Activated T-helper 9 cell treated with anti-CD3 and anti-CD28 coated beads, Interleukin-2, amount 50 U/mL, for 16 hours (primary cell): ENCODE results near the gene C2orf49.

Experiments
- DNase-seq: peaks from one replicate; pipeline ENCODE4 v3.0.0-alpha.2; 2020; ENCODE audit warnings: low read depth

The C2orf49 gene

DNA sequence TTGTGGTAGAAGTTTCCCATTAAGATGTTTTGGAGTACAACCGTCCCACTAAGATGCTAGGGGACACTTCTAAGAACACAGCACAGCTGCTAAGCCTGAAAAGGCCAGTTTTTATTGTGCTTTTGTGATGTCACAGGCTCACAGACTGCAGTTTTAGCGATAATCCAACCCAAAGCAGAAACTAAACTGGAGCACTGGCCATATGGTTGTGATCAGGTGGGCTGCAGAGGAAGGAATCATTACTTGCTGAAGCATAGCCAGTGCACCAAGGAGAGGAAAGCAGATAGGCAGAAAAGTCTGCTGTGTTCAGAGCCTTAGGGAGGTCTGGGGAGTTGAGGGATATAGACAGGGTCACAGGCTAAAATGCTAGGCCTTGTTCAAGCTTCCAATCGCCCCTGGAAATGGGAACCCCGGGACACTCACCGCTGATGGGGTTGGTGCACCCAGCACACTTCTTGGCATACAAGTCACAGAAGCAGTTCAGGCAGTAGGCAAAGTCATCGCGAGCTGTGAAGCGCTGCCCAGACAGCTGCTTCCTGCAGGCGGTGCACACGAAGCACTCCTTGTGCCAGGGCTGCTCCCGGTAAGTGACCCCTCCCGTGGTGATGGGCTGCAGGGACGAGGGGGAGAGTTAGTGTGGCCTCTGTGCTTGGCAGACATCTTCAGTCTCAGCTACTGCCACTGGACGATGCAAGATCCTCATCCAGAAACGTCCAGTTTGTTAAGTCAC is 25.7 kb downstream of the C2orf49 start:
- DNase-seq: no peak

DNA sequence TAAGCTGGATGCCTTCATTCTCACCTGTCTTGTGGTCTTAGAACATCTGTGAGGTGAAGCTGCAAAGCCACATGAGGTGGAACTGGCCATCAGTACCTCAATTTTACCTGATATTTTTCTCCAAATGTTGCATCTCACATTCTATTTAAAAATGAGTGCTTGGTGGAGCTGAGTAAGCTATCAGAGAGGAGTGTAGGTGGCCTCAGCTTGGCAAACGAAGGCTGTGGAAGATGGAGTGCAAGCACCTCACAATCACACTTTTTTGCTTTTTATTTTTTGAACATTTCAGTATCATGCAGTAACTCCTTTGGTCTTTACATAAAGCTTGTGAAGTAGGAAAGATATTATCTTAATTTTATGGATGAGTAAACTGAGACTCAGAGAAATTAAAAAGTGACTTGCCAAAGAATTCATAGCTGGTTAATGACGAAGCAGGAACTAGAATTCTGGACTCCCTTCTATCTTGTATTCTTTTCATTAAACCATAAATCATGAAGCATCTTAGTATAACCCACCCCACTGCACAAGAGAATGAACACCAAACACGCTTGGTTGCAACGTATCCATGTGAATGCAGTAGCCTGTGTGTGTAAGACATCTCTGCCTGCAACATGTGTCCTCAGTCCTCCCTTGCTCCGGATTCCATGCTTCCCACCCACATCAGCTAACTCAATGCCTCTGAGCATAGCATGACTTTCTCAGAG is 27.2 kb downstream of the C2orf49 start:
- no peak for DNase-seq

DNA sequence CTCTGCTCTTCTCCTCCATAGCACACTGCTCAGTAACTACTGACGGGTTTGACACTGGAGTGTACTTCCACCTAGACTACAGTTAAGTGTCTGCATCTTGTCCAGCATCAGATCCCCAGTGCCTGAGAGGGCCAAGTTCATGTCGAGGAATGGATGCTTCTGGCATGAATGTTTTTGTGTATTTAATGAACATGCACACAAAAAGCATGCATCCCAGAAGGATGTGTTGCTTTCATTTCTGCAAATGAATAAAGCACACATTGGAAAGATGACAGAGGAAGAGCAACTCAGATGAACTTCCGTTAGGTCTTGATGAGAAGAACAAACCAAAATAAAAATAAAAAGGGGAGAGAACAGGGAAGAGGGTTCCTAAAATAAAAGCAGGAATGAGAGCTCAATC is 27.9 kb downstream of the C2orf49 start:
- DNase-seq: no peak

DNA sequence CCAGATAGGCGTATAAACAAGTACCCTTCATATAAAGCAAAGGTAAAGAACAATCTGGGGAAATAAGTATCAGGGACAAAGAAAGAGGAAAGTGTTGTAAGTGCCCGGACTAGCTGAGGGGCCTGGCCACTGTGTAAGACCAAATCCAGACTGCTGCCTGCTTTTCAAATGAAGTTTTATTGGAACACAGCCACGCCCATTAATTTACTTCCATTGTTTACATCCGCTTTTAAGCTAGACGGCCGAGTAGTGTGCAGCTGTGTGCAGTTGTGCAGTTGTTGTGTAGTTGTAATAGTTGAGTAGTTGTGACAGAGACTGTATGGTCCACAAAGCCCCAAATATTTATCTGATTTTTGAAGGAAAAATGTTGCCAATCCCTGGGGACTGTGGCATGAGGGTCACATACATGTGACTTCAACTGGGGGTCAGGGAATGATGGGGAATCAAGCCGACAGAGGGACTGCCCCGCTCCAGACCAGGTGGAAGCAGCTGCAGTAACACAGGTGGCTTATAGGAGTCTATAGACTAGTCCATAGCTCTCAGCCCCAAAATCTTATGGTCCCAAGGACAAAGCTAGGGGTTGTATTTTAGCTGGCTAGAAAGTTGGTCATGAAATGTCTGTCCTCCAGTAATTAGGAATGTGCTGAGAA is 31.5 kb downstream of the C2orf49 start:
- DNase-seq: no peak

DNA sequence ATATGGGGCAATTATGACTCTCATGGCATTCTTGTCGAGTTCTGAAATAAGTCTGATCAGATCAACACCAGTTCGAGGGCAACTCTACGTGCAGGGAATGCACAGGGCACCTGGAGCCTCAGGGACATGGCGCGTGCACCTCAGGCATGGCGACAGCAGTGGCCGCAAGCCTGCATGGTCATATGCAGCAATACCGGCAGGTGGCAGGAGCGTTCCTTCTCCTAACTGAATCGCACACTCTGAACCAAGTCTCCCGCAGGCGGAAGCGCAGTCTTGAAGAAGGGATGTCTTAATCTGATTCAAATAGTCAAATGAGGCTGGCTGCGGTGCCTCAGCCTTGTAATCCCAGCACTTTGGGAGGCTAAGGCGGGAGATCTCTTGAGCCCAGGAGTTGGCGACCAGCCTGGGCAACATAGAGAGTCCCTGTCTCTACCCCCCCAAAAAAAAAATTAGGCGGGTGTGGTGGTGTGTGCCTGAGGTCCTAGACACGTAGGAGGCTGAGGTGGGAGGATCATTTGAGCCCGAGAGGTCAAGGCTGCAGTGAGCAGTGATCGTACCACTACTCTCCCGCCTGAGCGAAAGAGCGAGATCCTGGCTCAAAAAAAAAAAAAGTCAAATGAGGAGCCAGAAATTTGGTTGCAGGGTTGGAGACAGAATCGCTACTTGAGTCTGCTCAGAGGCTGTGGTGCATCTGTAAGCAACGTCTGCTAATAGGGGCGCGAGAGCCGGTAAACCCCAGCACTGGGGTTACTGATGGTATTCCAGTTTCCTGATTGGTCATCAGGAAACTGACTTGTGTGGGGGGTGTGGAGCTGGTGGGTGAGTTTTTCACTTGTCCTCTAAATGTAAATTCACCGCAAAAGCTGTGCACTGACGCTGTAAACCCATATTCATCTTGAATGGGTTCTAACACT is 32.7 kb downstream of the C2orf49 start:
- DNase-seq: peak; percentile 72

DNA sequence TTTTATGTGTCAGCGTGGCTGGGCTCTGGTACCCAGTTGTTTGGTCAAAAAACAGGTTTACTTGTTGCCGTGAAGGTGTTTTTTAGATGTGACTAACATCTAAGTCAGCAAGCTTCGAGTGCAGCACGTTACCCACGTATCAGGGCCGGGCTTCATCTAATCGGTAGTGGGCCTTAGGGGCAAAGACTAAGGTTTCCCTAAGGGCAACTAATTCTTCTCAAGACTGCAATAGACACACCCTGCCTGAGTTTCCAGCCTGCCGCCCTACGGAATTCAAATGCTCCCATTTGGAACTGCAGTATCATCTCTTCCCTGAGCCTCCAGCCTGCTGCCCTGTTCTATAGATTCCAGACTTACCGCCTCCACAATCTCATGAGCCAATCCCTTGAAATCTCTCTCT is 33.8 kb downstream of the C2orf49 start:
- DNase-seq: no peak

DNA sequence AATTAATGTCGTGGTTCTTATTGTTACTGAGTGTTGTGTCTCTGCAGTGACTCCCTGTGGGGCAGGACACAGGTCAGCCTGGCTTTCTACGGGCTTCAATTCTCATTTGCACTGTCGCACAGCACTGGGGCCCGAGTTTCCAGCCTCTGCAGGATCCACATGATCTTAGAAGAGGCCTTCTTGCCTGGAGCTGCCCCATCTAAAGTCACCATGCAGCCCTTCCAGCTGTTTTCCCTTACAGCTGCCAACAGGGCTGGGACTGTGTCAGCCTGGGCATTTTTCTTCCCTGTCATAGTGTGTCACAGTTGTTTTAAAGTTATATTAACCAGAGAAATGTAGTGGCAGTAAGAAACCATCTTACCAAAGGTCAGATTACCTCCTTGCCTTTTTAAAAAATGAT is 34.5 kb downstream of the C2orf49 start:
- no peak for DNase-seq

DNA sequence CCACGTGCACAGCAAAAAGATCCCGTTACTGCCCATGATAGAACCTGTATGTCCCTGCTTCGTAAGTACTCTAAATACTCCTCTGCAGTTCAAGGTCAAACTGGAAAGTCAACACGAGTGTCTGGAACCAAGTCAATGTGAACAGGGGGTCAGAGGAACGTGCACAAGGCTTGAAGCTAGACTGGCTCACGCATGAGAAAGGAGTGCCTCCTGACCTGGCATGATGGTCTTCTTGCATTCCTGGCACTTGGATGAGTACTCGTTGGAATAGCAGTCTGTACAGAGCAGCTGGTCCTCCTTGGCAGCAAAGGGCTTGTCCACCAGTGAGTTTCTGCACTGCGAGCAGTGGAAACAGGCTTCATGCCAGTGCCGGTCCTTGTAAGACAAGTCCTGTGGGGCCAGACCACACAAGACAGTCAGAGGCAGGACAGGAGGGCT is 36.0 kb downstream of the C2orf49 start:
- DNase-seq: no peak

DNA sequence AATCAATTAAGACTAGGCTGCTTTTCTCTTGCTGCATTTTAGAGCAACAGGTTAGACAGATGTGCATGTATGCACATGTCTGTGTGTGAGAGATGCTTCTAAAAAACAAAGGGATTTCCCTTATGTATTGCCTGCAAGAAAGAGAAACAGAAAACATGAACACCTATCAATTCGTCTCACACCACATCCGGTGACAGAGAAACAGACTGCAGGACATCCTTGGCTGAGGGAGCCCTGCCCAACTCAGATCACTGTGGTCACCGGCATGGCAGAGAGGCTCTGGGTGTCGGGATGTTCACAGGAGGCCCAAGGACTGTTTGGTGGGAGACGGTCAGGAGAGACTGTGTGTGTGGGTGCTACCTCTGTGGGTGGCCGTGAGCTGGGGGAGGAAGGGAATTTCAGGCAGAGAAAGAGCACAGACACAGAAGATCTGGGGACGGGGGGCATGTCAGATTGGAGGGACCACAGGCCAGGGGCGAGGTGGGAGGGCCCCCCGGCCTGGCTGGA is 36.6 kb downstream of the C2orf49 start:
- no peak for DNase-seq

DNA sequence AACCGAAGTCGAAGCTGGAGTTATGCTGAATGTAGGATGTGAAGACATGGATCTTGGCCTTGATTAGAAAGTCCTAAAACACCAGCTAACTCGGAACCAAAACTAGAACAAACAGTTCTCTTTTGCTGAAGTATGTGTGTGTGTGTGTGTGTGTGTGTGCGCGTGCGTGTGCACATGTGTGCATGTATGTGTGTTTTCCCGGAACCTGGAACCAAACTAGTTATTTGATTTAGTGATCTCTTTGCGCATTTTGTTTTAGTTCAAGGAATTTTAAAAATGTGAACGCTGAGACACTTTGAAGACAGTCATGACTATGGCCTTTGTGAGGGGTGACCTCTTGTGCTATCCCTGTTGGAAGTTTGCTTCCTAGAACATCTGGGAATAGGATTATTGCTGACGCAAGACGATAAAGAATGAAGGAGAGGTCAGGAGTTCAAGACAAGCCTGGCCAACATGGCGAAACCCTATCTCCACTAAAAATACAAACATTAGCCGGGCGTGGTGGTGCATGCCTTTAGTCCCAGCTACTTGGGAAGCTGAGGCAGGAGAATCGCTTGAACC is 37.7 kb downstream of the C2orf49 start:
- no peak for DNase-seq

DNA sequence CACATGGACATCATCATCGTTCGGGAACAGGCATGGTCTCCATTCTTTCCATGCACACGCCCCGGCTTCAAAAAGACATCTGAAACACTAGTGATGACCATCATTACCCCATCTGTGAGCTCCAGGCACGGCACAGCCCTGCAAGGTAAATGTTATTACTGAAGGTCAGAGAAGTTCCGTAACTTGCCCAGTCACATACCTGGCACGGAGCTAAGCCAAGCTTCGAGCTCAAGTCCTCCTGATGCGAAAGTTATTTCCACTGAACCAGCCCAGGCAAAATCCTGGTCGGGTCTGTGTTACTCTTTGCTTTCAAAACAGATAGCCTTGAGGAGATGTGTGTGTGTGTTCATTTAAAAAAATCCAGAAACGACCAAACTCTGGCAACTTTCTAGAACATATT is 38.7 kb downstream of the C2orf49 start:
- DNase-seq: no peak

DNA sequence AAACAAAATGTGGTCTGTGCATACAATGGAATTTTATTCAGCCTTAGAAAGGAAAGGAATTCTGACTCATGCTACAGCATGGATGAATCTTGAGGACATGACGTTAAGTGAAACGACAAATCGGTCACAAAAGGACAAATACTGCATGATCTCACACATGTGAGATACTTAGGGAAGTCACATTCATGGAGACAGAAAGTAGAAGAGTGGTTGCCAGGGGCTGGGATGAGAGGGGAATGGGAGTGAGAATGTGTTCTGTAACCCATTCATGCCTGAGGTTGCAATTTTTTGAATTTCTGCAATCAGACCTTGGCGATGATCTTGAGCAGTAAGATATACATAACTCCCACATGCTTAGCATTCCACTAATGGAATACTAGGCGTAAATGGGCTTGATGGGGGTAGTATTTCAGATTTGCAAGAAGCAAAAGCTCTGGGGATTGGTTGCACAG is 39.5 kb downstream of the C2orf49 start:
- no peak for DNase-seq

DNA sequence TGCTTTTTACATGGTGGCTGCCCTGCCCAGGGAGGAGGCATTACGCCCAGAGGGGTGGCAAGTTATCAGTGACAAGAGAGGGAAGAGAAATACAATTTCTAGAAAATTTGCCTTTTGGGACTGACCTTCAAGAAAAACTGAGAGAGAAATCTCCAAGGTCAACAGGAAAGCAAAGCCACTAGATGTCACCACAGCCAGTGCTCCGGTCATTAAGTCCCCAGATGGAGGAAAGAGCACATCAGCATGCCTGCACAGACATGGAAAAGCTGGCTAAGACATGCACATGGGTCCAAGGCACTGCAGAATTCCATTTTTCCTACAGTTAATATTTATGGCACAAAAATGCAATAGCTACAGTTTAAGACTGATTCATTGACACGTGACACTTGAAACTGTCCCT is 40.5 kb downstream of the C2orf49 start:
- DNase-seq: no peak

DNA sequence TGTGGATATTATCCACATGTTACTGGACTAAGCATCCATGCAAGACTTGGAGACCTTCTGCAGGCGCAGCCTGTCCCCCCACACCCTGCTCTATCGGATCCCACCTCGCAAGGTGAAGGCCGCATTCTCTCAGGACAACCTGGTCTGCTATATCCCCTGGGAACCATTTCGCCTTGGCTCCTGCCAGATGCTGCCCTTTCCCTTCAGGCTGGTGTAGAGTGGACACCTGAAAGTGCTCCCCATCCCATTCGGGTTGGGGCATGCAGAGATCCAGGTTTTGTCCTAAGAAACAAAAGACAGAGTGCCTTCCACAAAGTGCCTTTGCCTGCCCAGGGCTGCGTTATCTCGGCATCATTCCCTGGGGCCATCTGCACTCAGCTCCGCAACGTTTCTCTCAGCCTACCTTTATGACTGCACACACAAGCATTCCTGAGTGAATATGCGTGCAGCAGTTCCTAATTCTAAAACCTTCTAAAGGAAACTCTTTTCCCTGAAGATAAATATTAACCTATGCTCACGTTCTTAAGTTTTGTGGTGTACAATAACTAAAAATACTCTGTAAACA is 41.0 kb downstream of the C2orf49 start:
- DNase-seq: no peak

DNA sequence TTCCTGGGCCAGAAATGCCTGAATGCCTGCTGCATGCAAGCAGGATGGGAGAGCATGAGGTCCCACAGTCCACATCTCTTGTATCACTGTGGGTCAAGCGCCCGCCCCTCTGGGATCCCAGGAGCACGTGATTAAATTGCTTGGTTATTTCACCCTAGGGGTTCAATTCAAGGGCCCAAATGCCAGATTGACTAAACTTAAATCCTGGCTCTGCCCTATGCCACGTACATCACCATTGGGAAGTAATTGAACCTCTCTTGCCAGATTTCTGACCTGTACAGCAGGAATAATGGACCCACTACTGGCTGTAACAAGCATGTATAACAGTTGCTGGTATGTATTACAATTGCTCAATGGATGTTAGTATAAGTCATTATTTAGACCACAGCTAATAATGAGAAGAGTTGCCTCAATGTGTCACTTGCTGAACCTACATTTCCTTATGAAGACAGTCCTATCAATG is 41.6 kb downstream of the C2orf49 start:
- no peak for DNase-seq

DNA sequence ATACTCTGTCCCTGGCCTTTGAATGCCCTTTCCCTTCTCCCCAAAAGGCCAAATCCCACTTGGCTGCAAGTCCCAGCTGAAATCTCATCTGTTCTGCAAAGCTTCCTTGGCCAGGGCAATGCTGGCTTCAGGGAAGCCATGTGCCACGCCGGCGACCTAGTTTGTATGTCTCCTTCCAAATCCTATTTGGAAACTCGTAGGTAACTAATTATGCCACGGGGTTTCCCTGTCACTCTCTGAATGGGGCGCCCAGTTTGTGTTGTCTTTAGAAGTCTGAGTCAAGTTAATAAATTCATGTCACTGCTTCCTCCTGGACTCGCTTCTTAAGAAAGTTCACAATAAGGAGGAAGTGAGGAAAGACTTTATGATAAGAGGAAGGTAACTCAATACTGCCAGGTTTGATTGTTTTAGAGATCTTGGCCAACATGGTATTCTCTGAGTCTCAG is 42.4 kb downstream of the C2orf49 start:
- DNase-seq: no peak

DNA sequence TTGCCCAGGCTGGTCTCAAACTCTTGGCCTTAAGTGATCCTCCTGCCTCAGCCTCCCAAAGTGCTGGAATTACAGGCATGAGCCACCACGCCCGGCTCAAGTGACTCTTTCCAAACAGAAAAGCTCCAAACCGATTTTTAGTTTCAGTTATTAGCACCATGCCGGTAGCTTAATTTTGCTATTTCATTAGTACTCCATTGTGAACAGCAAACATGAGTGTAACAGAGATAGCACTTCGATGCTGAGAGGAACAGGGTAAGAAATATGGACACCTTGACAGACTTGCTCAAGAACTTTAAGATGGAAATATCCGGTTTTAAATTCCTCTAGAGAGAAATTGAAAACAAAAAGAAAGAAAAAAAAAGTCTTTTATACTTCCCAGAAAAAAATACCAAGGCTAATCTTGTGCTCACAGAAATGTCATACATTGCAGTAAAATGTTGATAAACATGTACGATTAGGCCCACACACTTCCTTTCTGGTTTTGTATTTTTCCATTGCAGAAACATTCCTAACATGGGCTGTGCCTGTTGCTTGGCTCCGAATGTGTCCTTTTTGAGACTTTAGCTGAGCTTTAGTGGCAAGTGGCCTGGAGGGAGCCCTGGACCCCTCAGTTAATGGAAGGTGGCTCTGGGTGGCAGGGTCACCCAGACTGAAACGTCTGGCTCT is 43.2 kb downstream of the C2orf49 start:
- no peak for DNase-seq

DNA sequence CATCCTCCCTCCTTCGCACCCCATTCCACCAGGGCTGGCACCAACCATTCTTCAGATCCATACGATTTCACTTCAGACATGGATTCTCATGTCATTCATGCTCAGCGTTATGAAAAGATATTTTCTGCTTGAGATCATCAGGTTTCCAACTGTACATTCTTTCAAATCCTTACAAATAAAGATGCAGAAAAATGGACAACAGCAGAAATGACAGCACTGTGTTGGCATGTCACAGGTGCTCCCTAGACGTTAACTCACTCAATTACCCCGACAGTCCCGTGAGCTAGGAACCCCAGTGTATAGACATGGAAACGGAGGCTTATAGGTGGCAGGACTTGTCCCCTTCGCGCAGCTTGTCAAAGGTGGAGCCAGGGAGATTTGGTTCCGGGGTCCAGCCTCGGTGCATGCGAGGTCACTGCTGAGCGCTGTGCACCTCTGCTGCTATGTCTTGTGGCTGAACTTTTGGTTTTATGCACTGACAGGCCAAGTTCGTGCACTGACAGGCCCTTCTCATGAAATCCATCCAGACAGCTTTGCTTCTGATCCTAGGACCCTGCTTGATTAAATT is 43.8 kb downstream of the C2orf49 start:
- DNase-seq: no peak

DNA sequence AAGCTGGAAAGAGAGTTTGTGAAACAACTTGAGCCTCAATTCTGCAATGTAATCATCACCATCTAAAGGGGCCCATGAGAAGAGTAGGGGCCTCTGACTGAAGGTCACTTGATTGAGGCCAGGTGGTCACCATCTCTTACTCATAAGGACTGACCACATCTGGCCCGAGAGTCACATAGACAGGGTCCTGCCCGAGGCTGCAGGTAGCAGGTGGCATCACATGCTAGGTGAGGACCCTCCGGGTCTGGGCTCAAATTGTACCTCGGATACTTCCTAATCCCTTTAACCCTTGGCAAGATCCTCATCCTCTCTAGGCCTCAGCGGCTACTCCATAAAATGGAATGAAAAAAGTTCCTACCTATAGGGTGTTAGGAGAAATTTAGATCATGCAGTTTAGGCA is 44.8 kb downstream of the C2orf49 start:
- DNase-seq: no peak
